Neutrophil (primary cell): ENCODE results near the gene SPPL2C.

Source experiments
- H3K27ac ChIP-seq: fragments of 200-600 bp; sonication (generic); 2 replicates; pipeline ENCODE4 v1.5.1; 2016; ENCODE audit warnings: mild to moderate bottlenecking, moderate library complexity
- H3K27me3 ChIP-seq: fragments of 200-600 bp; sonication (generic); 2 replicates; pipeline ENCODE4 v1.6.0; 2016; ENCODE audit warnings: mild to moderate bottlenecking
- H3K36me3 ChIP-seq: fragments of 200-600 bp; sonication (generic); 2 replicates; pipeline ENCODE4 v1.5.1; 2017
- H3K4me1 ChIP-seq, 2 experiments: fragments of 200-600 bp in 1 of 2; sonication (generic) in 1 of 2; 1 replicate in 1 of 2; 2 replicates in 1 of 2; pipeline versions ENCODE4 v1.5.1 to v1.6.1; 2013 to 2016; ENCODE audit warnings: low read depth in 1 of 2, low read length in 1 of 2, mild to moderate bottlenecking in 1 of 2, moderate library complexity in 1 of 2; ENCODE audit not compliant: control insufficient read depth in 1 of 2, insufficient read depth in 1 of 2
- H3K4me3 ChIP-seq, 2 experiments: fragments of 200-600 bp in 1 of 2; sonication (generic) in 1 of 2; 1 replicate in 1 of 2; 2 replicates in 1 of 2; pipeline ENCODE4 v1.5.1; 2013 to 2016; ENCODE audit warnings: low read depth in 1 of 2, low read length in 1 of 2, mild to moderate bottlenecking in 1 of 2, moderate library complexity in 1 of 2
- H3K9me3 ChIP-seq: fragments of 200-600 bp; sonication (generic); 2 replicates; pipeline ENCODE4 v1.5.1; 2016
- CTCF ChIP-seq: fragments of 200-600 bp; sonication (generic); IDR thresholded peaks from 2 replicates; pipeline ENCODE4 v1.5.1; 2016; ENCODE audit warnings: antibody characterized with exemption

Gene SPPL2C

GRCh38 chr17:45828582-45829133 lies 16.0 kb upstream of the SPPL2C start:
- H3K36me3 ChIP-seq: no peaks in the 10 kb centered on the region
- no peaks in the 10 kb centered on the region for H3K9me3 ChIP-seq
- no peak overlapping the region for H3K27ac ChIP-seq
- peaks cover 38% of the 10 kb centered on the region for H3K27me3 ChIP-seq
- no peak for TF ChIP-seq CTCF
- H3K4me1 ChIP-seq: no peaks in the 10 kb centered on the region
- H3K4me3 ChIP-seq: no peak overlapping the region

GRCh38 chr17:45833920-45834319 lies 10.8 kb upstream of the SPPL2C start:
- Histone ChIP-seq H3K36me3 (no peaks in the 10 kb centered on the region), H3K27me3 (peaks cover 20% of the 10 kb centered on the region), H3K9me3 (no peaks in the 10 kb centered on the region), H3K4me3 (no peak overlapping the region), H3K4me1 (no peaks in the 10 kb centered on the region), H3K27ac (no peak overlapping the region)
- TF ChIP-seq CTCF: no peak

GRCh38 chr17:45834471-45835396 lies 9.9 kb upstream of the SPPL2C start:
- Histone ChIP-seq H3K4me3 (no peak overlapping the region), H3K4me1 (no peaks in the 10 kb centered on the region), H3K9me3 (no peaks in the 10 kb centered on the region), H3K36me3 (no peaks in the 10 kb centered on the region), H3K27ac (no peak overlapping the region), H3K27me3 (peaks cover 15% of the 10 kb centered on the region)
- TF ChIP-seq CTCF: no peak

- Histone ChIP-seq H3K27me3 (peaks cover 14% of the 10 kb centered on the region), H3K4me3 (no peak overlapping the region), H3K4me1 (no peaks in the 10 kb centered on the region), H3K9me3 (no peaks in the 10 kb centered on the region), H3K36me3 (no peaks in the 10 kb centered on the region), H3K27ac (no peak overlapping the region)
- TF ChIP-seq CTCF: no peak
These were observed 9.2 kb upstream of the SPPL2C start for GRCh38 chr17:45835481-45835880.

GRCh38 chr17:45836047-45837044 lies 8.3 kb upstream of the SPPL2C start:
- Histone ChIP-seq H3K27me3 (peaks cover 9% of the 10 kb centered on the region), H3K36me3 (no peaks in the 10 kb centered on the region), H3K27ac (no peak overlapping the region), H3K9me3 (no peaks in the 10 kb centered on the region), H3K4me3 (no peak overlapping the region), H3K4me1 (no peaks in the 10 kb centered on the region)
- TF ChIP-seq CTCF: no peak
